Measurements from ENCODE around the gene YPEL4. TPM values are rescaled to one million over a fixed set of nuclear protein-coding genes. Genes with fewer than 3 reads are reported as not detected.

YPEL4 gene
- total RNA-seq, 1 donor from 2014 or later: 6.9 TPM

DNA sequence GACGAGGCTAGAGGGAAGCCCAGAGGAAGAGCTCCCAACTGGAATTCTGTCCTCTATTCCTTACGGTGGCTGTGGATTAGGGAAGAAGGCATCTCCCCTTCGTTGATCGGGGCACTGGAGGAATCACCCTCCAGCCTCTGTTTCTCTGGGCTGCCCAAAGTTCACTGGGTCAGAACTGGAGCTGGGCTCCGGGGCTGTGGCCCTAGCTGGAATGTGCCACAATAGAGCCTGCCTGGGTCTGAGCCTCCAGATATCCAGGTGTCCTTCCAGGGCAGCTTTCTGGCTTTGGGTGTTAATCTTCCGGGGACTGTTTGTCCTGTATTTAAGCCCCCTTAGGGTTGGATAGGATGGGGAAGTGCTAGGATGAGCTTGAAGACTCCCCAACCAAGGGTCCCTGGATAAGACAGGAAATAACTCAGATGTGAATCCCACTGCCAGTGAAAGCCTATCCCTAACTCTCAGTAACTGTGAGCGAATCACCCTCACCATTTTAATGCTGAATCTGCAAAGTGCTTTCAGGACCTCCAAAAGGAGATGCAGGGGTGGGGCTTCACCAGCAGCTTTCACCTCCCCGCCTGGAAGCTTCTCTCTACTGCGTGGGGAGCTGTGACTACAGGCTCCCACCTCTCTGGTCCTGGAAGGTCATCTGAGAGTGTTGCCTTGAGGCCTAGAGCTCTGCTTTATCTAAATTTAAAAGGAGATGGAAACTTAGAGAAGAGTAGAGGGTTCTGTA is 9.5 kb downstream of the YPEL4 start:
- TF ChIP-seq, protein P1, sequence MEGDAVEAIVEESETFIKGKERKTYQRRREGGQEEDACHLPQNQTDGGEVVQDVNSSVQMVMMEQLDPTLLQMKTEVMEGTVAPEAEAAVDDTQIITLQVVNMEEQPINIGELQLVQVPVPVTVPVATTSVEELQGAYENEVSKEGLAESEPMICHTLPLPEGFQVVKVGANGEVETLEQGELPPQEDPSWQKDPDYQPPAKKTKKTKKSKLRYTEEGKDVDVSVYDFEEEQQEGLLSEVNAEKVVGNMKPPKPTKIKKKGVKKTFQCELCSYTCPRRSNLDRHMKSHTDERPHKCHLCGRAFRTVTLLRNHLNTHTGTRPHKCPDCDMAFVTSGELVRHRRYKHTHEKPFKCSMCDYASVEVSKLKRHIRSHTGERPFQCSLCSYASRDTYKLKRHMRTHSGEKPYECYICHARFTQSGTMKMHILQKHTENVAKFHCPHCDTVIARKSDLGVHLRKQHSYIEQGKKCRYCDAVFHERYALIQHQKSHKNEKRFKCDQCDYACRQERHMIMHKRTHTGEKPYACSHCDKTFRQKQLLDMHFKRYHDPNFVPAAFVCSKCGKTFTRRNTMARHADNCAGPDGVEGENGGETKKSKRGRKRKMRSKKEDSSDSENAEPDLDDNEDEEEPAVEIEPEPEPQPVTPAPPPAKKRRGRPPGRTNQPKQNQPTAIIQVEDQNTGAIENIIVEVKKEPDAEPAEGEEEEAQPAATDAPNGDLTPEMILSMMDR (IDR thresholded peaks at IDR 0.05): no peak
- peaks cover 22% of the 10 kb centered on the region for H3K4me1 ChIP-seq
- no peak for DNase-seq
- H3K27ac ChIP-seq: peak overlapping the region; percentile 55
- H3K36me3 ChIP-seq: no peaks in the 10 kb centered on the region
- H3K4me3 ChIP-seq: peak overlapping the region; percentile 83
- no peaks in the 10 kb centered on the region for H3K9me3 ChIP-seq
- intact Hi-C loops (cut with DNase I): loop anchor here (5.0 kb wide), 1 partner anchor 73 kb away; the partner anchor contains the start of gene UBE2L6
- no peaks in the 10 kb centered on the region for H3K27me3 ChIP-seq
- ATAC-seq: no peak

DNA sequence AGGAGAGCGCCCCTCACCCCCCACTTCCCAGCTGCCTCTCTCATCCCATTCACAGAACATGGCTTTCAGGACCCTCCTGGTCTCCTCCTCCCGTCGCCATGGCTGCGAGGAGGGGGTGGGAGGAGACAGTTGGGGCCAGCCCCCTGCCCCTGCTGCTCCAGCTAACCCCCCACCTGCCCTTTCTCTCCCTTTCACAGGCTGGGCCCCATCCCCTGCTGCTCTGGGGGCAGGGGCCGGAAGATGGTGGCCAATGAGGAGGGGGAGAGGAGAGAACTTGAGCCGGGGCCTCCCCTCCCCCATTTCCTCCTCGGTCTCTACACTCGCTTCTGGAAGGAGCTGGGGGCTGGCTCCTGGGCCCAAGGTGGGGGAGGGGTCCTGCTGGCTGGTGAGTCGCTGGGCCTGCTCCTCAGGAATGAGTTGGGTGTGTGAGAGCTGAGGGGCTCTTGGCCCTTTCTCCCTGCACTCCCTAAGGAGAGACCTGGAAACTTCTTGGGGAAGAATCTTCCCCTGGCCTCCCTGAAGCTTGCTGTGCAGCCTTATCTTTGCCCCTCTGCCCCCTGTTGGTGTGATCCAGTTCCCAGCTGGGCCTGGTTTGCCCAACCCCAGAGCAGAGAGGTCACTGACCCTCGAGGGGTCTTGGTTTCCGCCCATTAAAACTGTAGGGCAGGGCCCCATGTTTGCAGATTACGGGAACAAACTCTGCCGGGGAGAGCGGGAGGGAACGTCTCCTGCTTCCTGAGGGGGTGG is 10.2 kb downstream of the YPEL4 start:
- TF ChIP-seq, protein P1 (IDR thresholded peaks at IDR 0.05): peak; percentile 13
- ATAC-seq: no peak
- H3K4me1 ChIP-seq: peaks cover 17% of the 10 kb centered on the region

DNA sequence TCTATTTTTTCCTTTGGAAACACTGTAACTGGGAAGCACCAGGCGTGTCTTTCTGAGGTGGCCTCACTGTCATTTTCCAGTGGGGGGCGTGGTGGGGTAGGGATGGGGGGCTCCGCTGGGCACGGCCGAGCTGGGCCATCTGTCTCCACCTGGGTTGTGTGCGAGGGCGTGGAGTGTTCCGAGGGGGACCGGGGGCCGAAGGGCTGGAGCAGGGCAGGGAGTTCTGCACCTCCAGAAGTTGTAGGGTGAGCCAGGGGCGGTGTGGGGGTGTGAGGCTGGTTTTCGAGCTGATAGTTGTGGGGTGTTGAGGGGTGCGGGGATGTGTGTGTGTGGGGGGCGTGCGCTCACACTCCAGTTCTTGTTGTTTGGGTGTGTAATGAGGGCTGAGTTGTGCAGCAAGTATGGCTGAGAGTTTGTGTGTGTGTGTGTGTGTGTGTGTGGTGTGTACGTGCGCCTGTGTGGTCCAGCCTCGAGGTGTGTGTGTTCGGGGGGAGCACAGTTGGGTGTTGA is 10.8 kb downstream of the YPEL4 start:
- intact Hi-C loops (cut with DNase I): no loop called here
- DNase-seq (peak; percentile 65), ATAC-seq (no peak)
- Histone ChIP-seq H3K4me3 (peak overlapping the region; percentile 83), H3K27me3 (no peaks in the 10 kb centered on the region), H3K27ac (peak overlapping the region; percentile 82), H3K9me3 (no peaks in the 10 kb centered on the region), H3K36me3 (no peaks in the 10 kb centered on the region), H3K4me1 (peaks cover 17% of the 10 kb centered on the region)
- TF ChIP-seq, protein P1 (IDR thresholded peaks at IDR 0.05): no peak

More for the DNA sequence above, 10.2 kb downstream of the YPEL4 start:
- Histone ChIP-seq H3K4me3 (peak overlapping the region; percentile 83), H3K9me3 (no peaks in the 10 kb centered on the region), H3K36me3 (no peaks in the 10 kb centered on the region), H3K27me3 (no peaks in the 10 kb centered on the region), H3K27ac (peak overlapping the region; percentile 55)
- DNase-seq: no peak
- intact Hi-C loops (cut with DNase I): loop anchor here (5.0 kb wide), 1 partner anchor 72 kb away; the partner anchor contains the start of gene UBE2L6

DNA sequence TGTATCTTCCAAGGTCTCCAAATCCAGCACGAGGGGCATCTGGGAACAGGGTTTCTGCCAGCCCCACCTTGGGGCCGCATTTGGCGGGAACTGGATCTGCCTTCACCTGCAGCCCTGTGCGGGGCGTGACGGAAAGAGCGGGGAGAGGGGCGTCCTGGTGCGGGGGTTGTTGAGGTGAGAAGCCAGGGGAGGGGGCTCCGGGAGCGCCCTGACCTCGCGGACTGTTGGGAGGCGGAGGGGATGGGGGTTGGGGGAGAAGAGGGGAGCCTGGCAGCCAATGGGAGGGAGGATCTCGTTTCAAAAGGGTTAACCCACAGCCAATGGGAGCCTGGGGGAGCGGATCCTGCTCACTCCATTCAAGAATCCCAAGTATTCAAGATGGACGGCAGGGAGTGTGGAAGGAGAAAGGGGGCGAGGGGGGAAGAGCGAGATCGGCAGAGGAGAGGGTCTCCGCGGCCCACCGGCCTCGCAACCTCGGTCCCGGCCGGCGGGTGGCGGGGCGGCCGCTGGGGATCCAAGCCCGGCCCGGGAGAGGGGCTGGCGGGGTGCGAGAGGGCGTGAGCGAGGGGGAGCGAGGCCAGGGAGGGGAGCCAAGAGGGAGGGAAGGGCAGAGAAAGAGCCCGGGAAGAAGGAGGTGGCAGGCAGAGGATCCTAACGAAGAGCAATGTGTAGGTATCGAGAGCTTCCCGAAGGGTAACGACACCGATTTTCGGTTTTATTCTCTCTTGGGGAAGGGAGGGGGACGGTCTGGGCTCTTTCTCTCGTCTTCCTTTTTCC is 11.5 kb downstream of the YPEL4 start:
- Histone ChIP-seq H3K36me3 (no peaks in the 10 kb centered on the region), H3K27ac (peak overlapping the region; percentile 82), H3K4me1 (peaks cover 17% of the 10 kb centered on the region), H3K4me3 (peak overlapping the region; percentile 83), H3K9me3 (no peaks in the 10 kb centered on the region), H3K27me3 (no peaks in the 10 kb centered on the region)
- DNase-seq (peak; percentile 80), ATAC-seq (peak; percentile 93)
- TF ChIP-seq, protein P1 (IDR thresholded peaks at IDR 0.05): no peak
- intact Hi-C loops (cut with DNase I): no loop called here

DNA sequence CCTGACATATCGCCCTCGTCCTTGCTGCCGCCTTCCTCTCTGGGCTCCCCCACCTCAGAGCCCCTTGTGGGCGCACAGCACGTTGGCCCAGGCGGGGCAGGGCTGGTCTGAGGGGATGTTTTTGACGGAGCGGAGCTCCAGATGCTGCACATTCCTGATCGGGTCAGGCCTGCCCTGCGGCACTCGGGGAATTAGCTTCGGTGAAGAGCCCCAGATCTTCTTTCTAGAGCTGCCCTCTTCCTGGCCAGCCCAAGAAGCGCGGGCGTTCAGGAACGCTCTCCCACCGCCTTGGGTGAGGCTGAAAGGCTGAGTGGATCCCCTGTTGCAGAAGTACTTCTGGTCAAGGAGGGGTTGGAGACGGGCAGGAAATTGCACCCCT is 12.1 kb downstream of the YPEL4 start:
- intact Hi-C loops (cut with DNase I): no loop called here
- TF ChIP-seq, protein P1 (IDR thresholded peaks at IDR 0.05): no peak
- Histone ChIP-seq H3K4me1 (peaks cover 17% of the 10 kb centered on the region), H3K4me3 (peak overlapping the region; percentile 83), H3K36me3 (no peaks in the 10 kb centered on the region), H3K27ac (peak overlapping the region; percentile 82), H3K27me3 (no peaks in the 10 kb centered on the region), H3K9me3 (no peaks in the 10 kb centered on the region)
- ATAC-seq (peak; percentile 7), DNase-seq (peak; percentile 62)
